ENCODE results near the gene IL23R.

GRCh38 chr1:67224856-67225255, 58.6 kb downstream of the IL23R start:
- TF ChIP-seq REST (IDR thresholded peaks at IDR 0.05; ENCODE audit: insufficient read depth in 1 of 2, low read depth in 2 of 2, low read length in 2 of 2) (no peak), SIN3A (IDR thresholded peaks at IDR 0.05; ENCODE audit: borderline replicate concordance, insufficient read depth, low read length) (no peak), TAF1 (IDR thresholded peaks at IDR 0.05; ENCODE audit: borderline replicate concordance, insufficient read depth, low read length) (no peak), POLR2AphosphoS5 (IDR thresholded peaks at IDR 0.05; ENCODE audit: low read depth, low read length) (no peak)
